Measurements from ENCODE around the gene ZFAND6.
"Not testable (repeated sequence)": the region's sequence is repeated elsewhere in the genome, so short reads cannot be mapped to it uniquely, and the experiment has no call there.

Gene ZFAND6

GRCh38 chr15:80152180-80152895, 92.9 kb downstream of the ZFAND6 start:
- peak; percentile 94 for DNase-seq

- DNase-seq, result peak; percentile 48
Measured at GRCh38 chr15:80152896-80153876, 93.7 kb downstream of the ZFAND6 start, which contains the start of gene FAH. FAH (plus strand) TSS chr15:80152999; CDS start chr15:80153055, 56 bp downstream.

GRCh38 chr15:80153900-80154299, 94.4 kb downstream of the ZFAND6 start:
- no peak for DNase-seq

DNA sequence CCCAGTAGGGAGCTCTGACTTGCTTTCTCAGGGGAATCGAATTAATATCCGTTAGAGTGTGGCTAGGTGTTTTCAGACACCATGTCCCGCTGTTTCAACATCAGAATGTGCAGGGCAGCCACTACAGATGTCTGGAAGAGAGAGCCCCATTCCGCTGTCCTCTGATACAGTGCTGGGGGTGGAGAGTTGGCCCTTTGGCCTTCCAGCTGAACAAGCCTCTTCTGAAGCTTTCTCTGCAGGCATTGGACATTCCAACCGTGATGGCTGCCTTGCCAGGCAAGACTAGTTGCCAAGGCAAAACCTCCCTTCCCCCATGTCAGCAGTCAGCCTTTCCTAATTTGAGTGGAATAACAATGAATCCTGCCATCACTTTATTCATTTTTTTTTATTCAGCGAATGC, 94.9 kb downstream of the ZFAND6 start:
- DNase-seq, result no peak

DNA sequence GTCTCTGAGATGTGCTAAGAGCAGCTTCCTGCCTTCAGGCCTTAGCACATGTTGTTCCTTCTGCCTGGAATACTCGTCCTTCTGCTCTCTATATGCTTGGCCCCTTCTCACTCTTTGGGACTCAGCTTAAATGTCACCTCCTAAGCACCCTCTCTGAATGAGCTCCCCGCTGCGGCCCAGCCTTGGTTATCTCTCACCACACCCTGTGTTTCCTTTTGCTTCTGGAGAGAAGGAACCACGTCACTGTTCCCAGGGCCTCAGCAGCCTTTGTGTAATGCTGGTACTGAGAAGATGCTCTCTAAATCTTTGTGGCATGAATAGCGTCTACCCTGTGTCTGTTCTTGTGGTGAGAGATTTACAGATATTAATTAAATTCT, 95.5 kb downstream of the ZFAND6 start:
- no peak for DNase-seq

GRCh38 chr15:80155378-80156175, 96.1 kb downstream of the ZFAND6 start:
- DNase-seq, result not testable (repeated sequence)

DNA sequence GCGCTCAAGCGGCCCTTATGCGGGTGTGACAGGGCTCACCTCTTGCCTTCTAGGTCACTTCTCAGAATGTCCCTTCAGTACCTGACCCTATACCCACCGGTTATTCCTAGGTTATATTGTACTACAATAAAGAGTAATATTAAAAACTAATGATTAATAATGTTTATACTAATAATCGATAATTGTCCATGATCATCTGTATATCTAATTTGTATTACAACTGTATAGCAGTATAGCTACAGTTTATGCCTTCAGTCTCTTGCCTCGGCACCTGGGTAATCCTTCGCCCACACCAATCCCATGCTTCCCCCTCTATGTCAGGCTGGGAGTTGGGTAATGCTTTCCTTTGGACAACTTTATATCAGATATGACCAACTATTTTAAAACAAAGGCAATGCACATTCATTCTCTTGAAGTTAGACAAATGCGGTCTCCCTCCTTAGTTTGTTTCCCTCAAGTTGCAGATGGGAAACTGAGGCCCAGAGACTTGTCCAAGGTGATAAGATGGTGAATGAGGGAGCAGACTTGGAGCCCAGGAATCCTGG, 96.8 kb downstream of the ZFAND6 start:
- no peak for DNase-seq

DNA sequence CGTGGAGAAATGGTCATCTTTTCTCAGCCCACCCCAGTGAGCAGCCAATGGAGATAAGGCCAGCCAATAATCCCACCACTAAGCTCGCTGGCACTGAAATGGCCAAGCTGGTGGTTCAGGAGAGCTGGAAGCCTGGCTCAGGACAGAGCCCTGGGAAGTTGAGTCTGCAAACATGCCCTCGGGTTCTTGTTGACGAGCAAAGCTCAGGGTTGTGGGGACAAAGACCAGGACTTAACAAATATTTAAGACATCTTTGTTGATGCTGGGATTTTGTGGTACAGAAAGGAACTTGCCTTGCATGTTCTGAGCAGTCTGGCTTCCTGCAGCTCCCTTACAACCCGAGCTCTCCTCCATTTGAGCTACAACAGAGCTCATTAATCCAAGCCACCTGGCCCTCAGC, 97.7 kb downstream of the ZFAND6 start:
- DNase-seq, result no peak

DNA sequence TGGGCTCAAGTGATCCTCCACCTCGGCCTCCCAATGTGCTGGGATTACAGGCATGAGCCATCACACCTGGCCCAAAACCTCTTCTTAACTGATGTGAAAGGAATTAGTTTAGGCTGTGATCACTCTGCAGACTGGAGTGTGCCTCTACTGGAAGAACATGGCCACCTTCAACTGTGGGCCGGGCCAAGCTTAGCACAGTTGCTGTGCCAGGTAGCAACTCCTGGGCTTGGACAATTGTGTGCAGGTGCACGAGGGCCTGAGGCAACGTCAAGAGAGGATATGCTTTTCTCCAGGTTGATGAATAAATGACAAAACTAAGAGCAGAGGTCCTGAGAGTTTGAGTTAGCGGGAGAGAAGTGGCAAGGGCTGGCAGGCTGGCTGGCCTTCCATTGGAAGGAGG, 99.8 kb downstream of the ZFAND6 start:
- DNase-seq, result no peak

DNA sequence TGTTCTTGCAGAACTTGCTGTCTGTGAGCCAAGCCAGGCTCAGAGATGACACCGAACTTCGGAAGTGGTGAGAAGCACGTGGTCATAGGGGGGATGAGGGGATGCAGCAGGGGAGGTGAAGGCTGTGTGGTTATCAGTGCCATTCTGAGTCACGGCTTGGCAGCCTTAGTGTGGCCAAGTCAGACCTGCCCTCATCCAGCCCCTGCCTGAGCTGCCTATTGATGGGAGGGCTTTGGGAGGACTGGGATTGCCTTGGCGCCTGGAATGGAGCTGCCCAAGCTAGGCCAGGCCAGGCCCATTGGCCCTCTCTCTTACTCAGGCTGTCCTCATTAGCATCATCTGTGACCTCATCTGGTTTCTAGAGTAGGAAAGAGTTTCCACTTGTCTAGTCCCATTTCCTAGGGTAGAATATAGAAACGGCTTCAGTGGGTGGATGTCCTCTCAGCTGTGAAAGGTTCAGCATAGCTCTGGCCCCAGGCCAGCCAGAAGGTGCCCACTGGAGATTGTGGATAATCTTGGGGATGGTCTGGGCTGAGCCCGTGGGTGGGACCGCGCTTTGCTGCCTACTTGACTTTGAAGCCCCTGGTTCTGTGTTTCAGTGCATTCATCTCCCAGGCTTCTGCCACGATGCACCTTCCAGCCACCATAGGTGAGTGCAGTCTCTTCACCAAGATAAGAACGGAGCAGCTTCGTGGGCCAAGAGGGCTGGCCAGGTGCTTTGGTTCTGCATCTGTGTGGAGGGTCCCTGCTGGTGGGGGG, 100.5 kb downstream of the ZFAND6 start:
- no peak for DNase-seq

DNA sequence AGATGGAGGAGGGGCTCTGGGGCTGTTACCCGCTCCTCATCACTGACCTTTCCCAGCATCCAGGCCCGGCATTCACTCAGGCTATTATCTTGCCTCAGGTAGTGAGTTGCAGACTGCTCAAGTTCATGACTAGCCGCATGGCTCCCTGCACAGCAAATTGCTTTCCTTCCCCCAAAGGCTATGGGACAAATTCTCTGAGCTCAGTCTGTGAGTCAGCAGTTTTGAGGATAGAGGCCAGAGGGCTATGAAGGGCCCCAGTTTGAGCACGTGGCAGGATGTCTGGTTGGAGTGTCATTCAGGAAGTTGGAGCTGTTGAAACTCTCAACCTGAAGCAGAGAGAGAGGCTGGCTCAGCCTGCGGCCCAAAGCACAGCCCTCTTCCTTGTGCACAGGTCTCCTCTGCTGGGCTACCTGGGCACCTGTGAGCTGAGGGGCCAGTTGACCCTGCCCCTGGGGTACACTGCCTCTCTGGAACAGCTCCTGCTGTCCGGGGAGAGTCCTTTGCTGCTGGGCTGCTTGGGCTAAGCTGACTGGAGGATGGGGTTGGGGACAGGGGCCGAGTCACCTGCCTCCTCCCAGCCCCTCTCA, 101.2 kb downstream of the ZFAND6 start:
- peak; percentile 42 for DNase-seq

GRCh38 chr15:80161468-80162016, 102.1 kb downstream of the ZFAND6 start:
- no peak for DNase-seq

DNA sequence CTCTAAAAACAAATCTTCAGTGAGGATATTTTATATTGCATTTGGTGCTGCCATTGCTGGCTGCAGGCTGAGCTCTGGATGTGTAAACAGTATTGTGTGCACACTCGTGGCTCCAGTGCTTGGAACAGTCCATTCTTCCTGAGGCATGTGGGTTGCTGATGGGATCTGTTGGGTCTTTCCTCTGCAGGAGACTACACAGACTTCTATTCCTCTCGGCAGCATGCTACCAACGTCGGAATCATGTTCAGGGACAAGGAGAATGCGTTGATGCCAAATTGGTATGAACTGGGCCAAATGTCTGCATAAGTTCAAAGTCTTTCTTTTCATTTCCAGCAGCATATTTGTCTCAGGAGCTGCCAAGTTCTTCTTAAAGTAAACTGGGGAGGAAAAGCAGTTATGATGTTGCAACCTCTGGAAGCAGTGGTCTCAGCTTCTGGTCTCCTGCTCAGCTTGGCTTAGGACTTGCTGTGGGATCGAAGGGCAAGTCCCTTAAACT, 102.6 kb downstream of the ZFAND6 start:
- DNase-seq, result no peak

GRCh38 chr15:80163217-80163616, 103.7 kb downstream of the ZFAND6 start:
- no peak for DNase-seq

GRCh38 chr15:80163897-80164296, 104.4 kb downstream of the ZFAND6 start:
- no peak for DNase-seq

DNA sequence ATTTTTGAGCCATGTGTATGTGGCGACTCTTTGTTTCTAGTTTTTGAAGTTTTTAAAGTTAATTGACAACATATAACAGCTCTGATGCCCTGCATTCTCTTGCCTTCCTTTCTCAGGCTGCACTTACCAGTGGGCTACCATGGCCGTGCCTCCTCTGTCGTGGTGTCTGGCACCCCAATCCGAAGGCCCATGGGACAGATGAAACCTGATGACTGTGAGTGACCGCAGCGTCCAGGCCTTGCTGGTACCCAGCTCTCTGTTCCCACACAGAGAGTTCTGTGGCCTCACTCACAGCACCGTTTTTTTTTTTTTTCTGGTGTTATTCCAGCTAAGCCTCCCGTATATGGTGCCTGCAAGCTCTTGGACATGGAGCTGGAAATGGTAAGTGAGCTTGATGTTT, 108.5 kb downstream of the ZFAND6 start:
- no peak for DNase-seq

GRCh38 chr15:80168421-80168820, 108.9 kb downstream of the ZFAND6 start:
- no peak for DNase-seq

GRCh38 chr15:80169768-80170357, 110.4 kb downstream of the ZFAND6 start:
- no peak for DNase-seq

DNA sequence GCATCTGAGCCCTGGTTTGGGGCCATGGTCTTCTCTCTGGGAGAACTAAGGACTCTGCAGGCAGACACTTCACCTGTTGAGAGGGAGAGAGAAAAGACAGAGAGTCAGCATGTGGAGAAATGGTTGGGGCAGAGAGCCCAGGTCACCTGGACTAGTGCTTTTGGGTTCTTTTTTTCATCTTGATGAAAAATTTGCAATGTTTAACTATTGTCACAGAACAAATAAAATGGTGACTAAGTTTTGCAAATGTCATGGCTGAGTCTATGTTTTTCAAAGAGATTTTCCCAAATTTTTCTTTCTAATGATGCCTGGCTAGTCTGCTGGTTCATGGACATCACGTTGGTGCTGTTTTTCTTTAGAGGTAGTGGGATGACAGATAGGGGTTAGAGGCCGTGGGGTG, 111.1 kb downstream of the ZFAND6 start:
- no peak for DNase-seq

DNA sequence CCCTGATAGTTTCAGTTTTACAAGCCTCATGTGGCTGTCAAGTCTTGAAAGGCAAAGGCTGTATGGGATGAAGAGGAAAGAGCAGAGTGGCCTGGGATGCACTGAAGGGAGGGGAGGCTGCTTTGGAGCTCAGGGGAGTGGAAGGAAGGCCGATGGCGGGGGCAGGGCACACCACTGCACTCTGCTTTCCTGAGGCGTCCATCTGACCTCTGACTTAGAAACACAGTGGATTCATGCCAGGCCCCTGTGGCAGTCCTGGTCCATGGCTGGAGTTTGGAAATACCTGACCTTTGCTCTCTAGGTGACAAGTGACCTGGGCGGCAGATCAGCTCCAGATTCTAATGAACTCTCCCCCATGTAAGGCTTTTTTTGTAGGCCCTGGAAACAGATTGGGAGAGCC, 112.3 kb downstream of the ZFAND6 start:
- DNase-seq, result no peak

DNA sequence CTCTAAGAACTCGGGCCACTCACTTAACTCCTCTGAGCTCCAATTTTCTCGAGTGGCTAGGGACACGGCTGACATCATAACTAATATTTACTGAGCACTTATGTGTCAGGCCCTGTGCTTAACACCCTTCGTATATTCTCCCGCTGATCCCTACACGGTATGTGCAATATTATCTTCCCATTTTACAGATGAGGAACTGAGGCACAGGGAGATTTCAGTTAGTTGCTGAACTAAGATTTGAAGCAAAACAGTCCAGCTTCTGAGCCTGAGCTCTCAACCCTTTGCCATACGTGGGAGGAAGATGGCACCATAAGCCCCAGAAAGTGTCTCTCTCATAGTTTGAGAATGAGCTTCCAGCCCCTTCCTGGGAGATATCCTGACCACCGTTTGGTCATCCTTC, 112.9 kb downstream of the ZFAND6 start:
- DNase-seq, result no peak
